PC-9 (cell line): ENCODE measurements around the gene IKZF3.

ENCODE experiments used
- CTCF ChIP-seq: fragments of 200-600 bp; sonication (generic); conservative IDR thresholded peaks from 2 replicates; pipeline ENCODE4 v1.6.1; 2017; ENCODE audit warnings: mixed run types, antibody characterized with exemption, mild to moderate bottlenecking, moderate library complexity
- EZH2 ChIP-seq: fragments of 200-600 bp; sonication (generic); IDR thresholded peaks from 2 replicates; pipeline ENCODE4 v1.8.0; 2017; ENCODE audit warnings: antibody characterized with exemption, low read depth

- TF ChIP-seq CTCF, result no peak
- no peak for TF ChIP-seq EZH2
Measured at GRCh38 chr17:39834017-39834416, 30.1 kb downstream of the IKZF3 start.
